Stimulated activated CD8-positive, alpha-beta memory T cell treated with anti-CD3 and anti-CD28 coated beads, Interleukin-2, amount 100 ng/mL, for 1 hour (primary cell): ENCODE measurements around the gene AFAP1.

Experiments used
- DNase-seq, 2 donors: peaks; one replicate each; pipeline ENCODE4 v3.0.0-alpha.2; 2020; ENCODE audit warnings: low read depth in 2 of 2

The AFAP1 gene

DNA sequence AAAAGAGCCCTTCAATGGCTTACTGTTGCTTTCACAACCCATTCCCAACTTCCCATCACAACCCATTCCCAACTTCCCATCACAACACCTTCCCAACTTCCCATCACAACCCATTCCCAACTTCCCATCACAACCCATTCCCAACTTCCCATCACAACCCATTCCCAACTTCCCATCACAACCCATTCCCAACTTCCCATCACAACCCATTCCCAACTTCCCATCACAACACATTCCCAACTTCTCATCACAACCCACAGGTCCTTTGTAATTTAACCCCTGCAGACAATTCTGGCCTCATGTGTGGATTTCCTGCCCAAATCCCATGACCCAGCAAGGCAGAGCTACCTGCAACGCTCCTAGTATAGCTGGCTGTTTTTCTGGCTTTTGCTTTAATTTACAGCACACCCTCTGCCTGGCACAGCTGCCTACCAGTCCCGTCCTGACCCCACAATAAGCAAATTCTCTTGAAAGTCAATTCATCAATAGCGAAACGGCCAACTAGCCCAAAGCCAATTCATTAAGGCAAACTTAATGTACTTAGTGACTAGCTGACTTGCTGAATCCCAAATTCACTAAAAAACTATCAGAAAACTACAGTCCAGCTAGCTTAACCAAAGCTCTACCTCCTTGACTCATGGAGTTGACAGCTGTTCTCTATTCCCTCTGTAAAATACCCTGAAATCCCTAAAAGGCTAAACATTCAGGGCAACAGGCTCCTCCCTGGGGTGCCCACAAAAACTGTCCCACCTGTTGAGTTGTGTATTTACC, 75.6 kb downstream of the AFAP1 start:
- DNase-seq: no peak

DNA sequence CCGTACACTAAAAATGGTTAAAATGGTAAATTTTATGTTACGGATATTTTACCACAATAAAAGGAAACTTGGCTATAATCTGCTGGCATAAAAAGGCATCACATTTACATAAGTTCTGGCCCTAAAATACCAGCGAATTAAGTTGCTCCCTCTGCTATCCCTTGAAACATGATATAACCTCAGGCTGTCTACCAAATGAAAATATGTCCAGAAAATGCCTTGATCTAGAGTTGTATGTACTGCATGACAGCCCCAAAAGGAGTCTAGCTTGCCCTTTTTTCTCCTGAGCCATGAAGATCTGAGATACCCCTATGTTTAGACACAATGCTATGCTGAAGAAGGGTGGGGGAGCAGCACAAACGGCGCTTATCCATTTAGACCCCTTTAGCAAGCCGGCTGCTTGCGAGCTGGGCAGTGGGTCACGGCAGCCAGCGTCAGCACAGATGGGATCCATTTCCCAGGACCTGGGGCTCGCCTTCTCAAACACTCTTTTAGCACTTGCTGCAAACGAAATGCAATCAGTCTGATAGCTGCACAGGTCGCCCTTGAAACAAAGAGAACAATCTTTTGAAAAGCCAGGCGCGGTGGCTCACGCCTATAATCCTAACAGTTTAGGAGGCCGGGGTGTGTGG, 77.0 kb downstream of the AFAP1 start:
- DNase-seq: no peak

DNA sequence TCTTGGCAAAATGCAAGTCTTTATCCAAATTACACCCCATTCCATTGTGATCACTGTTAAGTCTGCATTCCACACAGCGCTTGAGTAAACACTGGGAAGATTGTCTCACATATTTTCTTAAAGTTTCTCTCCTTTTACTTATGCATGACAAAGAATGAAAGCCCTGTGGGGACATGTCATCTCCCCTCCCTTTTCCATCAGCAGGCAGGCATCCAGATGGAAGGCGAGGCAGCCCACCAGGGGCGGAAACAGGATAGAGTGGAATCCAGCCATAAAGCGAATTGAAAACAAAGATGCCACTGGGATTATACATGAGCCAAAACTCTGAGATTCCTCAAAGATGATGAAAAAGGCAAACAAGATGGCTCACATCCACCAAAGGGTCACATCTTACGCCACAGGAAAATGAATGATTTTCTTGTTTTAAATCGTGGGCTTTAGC, 78.2 kb downstream of the AFAP1 start:
- DNase-seq: no peak

DNA sequence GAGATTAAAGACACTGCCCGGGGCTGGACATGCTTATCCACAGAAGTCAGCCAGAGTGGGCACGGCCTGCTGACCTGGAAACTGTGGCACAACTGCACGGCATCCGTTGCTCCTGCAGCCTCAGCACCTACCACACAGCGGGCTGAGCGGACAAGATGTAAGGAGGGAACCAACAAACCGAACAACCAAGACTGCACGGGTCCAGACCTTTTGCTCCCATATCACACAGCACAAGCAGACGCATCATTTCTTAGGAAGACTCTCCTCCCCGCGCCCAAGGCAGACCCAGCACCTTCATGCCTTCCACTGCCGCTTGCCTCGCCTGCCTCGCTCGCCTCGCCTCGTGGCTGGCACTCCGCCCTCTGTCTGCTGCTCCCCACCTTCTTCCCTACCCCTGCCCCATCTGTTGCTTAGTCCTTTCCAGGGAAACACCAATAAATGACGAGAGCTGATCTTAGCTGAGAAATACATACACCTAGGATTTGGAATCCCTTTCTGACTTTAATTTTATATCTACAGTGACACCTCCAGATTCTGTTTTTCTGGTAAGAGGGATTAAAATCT, 79.0 kb downstream of the AFAP1 start:
- DNase-seq: no peak

DNA sequence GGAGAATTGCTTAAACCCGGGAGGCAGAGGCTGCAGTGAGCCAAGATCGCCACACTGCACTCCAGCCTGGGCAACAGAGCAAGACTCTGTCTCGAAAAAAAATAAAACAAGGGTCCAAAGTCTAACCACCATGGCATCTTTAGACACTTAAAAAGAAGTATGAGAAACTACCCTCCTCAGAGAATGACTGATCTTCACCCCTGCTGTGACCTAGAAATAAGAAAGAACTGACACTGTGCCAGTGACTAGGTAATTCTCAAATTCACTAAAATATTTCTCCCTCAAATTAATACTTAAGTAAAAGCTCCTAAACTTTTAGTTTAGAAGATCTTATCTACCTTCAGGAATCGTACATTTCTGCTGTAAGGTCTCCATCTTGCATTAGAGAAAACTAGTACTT, 80.3 kb downstream of the AFAP1 start:
- no peak for DNase-seq

DNA sequence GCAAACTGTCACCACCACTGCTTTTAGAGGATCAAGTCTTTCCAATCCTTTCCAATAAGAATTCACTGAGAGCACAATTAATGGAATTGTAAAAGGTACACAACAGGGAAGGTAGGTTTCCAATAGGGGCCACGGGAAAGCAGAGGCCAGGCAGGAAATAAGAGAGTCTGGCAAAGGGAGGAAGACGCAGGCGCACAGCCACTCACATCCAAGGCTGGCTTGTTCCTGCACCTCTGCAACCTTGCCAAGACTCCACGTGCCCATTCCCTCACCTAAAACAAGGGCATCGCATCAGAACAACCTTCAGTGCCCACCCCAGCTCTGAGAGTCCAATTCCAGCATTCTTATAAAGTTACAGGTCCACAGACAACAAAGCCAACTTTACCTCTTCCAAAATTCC, 81.2 kb downstream of the AFAP1 start:
- no peak for DNase-seq

DNA sequence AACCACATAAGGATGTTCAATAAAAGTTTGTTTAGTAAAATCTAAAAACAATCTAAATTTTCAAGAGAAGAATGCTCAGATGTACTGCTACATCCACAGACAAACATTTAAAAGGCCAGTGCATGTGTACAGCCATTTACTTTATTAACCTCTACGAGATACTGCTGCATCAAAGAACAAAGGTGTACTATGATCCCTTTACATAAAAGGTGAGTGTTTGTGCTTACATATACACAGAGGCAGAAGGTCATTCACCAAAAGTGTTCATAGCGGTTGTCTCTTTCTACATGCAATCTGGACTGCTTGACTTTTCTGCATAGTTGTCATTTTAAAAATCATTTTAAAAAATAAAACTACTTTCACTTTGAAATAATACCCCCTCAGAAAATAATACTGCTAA, 81.7 kb downstream of the AFAP1 start:
- DNase-seq: no peak

DNA sequence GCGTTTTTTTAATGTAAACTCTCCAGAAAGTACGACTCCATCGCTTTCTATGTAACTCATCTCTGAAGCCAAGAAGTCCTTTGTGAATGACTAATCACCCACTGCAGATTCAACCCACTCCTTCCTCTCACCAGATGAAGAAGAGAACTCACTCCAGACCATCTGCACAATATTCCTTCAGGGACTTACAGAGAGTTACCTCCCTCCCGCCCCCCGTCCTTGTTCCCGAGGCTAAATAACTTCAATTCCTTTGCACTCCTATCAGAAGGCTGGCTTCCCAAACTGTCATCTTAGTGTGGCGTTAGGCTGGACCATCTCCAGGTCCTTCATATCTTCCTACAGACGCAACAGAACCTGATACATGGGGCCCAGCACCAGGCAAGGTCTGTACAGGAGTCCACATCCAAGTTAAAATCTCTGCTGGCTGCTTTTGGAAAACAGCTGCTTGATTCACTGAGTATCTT, 82.4 kb downstream of the AFAP1 start:
- DNase-seq: no peak

DNA sequence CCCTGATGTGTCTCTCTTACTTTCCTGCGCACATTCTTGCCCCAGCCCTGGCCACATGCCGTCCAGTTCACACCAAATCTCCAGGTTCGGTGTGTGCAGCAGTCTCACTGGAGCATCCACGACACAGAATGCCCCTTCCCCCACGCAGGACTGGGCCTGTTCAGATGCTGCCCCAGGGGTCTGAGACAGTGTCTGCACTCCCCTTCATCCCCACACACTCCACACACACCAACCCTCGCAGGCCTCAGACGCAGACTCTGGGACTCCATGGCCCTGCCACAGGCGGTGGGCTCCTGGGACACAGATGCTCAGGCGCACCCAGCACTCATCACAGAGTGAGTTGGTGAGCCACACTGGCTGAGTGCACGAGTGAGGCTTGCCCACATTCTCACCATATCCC, 83.9 kb downstream of the AFAP1 start:
- no peak for DNase-seq

DNA sequence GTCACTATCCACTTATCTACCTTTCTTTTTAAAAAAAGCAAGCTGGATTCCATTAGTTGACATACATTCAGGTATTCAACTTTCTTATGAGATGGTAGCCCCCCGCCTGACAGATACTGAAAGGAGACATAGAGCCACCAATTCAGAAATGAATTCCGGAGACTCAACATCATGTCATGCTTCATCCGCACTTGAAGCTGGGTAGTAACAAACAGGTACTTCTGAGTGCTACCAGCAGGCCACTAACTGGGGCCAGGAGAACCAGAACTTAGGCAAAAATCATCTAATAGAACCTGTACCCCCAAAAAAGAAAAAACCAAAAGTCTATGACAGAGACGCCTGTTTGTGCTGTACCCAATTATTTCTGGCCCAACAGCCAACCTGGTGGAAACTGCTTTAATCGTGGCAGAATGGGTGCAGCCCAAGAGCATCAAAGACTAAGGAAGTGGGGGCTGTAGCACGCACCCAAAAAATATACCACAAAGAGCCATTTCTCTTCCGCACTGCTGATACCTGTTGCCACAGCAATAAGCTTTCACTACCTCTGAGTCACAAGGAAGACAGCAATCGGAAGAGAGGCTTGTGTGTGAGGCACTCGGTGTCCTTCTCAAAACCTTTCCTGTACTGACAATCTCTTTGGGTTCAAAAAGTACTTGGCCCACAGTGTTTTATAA, 84.8 kb downstream of the AFAP1 start:
- DNase-seq: peak; percentile 15 to 37

DNA sequence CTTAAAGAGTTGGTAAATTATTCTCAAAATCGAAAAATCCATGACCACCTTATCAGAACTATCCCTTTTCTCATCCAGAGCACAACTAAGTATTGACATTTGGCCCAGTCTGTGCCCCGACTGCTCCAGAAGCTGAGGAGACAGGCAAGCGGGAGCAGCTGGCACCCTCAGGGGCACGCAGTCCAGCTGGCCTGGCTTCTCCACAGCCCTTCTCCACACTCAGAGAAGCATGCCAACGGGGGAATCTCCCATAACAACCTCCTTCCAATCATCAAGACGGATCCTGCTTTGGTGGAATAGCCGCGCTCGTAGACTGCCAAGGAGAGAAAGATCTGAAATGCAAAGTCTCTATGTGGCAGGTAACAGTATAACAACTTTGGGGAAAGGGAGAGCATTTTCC, 85.4 kb downstream of the AFAP1 start:
- DNase-seq: no peak

DNA sequence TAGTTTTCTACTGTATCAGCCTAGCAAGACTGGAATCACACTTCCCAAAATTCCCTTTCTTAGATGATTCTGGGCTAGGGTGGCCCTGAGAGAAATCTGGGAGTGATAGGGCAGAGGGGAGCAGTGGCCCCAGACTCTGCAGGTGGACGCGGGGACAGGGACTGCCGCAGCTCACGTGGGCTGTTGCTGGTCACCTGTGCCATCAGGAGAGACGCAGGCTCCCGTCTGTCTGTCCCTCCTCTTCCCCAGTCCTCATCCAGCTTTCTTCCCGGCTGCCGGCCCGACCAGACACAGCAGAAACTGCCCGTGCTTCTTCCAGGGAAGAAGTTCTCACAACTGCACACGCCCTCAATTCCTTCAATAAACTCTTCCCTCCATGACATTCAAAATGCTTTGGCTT, 86.4 kb downstream of the AFAP1 start:
- no peak for DNase-seq

DNA sequence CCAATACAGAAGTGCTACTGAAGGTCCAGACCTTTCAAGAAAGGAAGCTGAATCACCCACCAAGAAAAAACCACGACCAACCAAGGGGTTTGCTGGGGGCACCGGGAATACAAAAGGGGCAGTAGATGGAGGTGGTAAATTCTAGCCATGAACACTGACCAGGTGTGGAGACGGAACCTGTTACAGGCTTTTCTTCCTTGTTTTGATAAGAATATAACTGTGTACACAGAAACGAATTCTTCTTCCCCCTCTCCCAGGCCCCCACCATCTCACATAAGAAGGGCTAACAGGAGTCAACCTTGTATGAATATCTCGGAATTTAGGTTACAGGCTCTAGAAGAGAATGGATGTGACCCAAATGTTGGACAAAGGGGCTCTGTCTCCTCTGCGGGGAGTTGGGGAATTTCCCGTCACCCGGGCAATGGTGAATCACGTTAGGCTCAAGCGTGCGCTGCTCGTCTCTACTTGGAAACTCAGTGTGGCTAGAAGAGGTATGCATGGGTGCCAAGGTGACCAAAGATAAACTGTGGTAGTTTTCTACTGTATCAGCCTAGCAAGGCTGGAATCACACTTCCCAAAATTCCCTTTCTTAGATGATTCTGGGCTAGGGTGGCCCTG, 87.0 kb downstream of the AFAP1 start:
- DNase-seq: no peak

DNA sequence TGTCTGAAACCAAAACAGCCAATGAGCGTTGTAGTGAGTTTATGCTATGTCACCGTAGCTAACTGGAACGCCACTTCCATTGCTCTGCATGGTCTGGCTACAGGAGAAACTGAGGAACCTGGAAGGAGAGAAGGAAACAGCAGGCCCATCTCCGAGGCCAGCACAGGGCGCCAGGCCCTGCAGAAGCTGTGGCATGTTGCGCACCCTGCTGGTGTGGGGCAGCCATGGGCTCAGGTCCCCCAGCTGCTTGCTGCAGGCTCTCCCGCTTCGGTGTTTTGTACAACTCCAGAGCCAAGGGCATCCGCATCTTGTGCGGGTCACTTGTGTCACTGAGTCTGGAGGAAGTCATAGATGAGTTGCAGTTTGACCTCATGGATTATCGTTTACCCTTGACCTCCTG, 89.2 kb downstream of the AFAP1 start:
- DNase-seq: no peak

DNA sequence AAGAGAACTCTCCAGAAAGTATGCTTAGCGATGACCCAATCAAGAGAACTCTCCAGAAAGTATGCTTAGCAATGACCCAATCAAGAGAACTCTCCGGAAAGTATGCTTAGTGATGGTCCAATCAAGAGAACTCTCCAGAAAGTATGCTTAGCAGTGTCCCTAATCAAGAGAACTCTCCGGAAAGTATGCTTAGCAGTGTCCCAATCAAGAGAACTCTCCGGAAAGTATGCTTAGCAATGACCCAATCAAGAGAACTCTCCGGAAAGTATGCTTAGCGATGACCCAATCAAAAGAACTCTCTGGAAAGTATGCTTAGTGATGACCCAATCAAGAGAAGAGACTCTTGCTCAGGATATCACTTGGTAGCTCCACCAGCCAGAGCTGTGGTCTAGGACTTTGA, 92.5 kb downstream of the AFAP1 start:
- no peak for DNase-seq

DNA sequence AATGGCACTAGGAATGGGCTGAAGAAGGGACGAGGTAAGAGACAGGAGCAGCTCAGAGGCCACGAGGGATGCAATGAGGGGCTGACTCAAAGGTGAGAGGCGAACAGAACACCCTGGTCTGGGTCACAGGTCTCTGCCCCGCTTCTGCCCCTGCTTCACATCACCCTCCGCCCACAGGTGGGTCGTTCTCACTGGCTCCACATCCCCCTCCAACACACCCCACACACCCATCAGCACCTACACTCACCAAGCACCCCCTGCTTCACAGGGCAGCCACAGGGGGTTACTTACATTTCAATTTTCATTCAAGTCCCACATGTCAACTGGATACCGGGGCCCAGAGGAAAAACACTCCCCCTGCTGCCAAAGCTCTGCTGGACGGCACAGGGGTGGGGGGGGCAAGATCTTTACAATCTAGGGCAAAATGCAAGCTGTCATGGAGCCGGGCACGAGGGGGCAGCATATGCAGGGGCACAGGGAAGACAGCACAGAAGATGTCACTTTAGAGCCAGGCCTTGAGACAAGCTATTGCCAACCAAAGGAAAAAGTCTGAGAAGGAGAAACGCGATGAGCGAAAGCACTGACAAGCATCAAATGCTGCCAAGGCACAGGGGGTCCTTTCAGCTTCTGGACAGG, 94.0 kb downstream of the AFAP1 start:
- DNase-seq: no peak

DNA sequence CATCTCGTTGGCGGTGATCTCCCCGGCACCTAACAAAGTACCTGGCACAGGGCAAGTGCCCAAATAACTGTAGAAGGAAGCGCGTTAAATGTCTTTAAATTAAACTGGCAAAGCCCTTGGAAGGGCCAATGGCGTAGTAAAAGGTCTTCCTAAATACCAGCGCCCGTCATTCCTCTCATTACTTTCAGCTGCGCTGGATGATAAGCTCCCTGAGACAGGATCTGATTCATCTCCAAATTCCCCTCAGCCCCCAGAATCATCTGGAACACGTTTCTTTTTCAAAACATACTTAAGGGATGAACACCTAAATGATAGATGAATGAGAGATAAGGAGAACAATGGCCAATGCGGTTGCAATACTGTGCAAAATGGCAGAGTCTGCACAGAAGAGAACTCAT, 95.1 kb downstream of the AFAP1 start:
- no peak for DNase-seq

DNA sequence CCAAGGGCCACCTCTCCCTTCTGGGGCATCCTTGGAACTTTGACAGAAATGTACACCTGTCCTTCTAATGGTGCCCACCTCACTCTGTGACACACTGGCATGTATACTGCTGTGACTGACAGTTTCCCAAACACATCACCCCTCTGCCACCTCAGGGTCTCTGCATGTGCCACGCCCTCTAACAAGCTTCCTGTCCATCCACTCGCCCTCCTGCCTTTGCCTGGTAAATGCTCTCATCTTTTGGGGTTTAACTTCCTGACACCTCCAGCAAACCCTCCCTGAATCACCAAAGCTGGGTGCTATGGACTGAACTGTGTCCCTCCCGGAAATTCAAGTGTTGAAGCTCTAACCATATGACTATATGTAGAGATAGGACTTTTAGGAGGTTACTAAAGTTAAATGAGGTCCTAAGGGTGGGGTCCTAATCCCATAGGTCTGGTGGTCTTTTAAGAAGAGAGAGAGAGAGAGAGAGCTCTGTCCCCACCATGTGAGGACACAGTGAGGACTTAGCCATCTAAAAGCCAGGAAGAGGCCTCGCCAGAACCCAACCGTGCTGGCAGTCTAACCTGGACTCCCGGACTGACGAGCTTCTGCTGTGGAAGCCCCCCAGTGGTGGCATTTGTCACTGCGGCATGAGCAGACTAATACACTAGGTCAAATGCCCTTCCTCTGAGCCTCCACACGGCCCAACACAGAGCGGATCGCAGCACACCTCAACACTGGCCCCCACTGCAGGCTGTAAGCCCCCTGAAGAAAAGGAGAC, 95.6 kb downstream of the AFAP1 start:
- DNase-seq: peak; percentile 50 to 60

DNA sequence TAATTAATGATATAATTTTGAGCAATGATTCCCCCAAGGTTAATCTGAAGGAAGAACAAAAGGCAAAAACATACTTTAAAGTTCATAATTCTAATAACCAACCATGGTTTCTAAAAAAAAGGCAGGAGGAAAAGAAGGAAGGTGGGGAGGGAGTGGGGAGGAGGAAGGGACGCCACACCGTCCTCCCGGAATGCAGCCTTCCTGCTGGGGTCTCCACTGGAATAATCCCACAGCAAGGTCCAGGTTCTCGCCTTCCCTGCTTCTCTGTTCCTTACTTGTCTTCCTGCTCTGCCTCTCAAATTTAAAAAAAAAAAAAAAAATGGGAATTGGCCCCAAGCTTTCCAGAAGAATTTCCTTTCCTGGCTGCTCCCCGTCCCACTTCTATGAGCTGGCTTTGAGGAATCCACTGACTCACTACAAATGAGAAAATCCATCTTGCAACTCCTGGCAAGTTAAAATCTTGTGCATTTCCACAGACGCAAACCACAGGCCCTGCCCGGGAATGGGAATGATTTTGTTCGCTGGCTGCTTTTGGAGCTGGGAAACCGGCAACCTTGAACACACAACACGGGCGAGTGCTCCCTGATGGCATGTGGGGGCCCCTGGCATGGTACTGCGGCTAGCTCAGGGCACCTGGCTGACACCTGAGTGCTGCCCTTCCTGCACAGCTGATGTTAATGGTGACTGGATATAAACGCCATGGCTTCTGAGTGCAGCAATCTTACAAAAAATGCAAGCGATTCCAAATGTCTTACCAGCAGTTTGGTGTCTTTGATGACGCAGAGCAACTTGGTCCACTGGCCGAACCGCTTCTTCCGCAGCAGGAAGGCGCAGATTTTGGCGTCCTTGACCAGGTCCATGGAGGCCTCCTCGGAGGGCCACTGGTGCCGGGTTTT, 97.0 kb downstream of the AFAP1 start:
- no peak for DNase-seq

DNA sequence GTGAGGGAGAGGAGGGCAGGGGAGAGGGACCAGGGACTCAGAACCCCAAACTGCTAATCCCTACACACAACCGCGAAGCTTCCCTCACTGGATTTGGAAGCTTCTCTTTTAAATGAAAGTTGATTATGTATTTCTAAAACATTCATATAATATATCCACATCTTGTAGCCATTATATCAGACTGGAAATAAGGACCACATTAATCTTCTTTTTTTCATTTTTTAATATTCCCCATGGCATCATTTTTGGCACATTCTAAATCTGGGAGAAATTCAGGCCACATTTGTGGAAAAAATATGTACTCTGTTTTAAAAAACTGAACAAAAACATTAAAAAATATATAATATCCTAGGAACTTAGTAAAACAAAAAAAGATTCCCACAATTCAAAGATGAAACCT, 97.8 kb downstream of the AFAP1 start:
- no peak for DNase-seq
